H9 (cell line): ENCODE results near the gene PDC. TPM values are rescaled to one million over a fixed set of nuclear protein-coding genes. Genes with fewer than 3 reads are reported as not detected.

Experiments
- DNase-seq: peaks from one replicate; pipeline ENCODE4 v3.0.0-alpha.2; 2017
- H2AFZ ChIP-seq: one replicate; pipeline ENCODE4 v1.6.1; 2013; ENCODE audit warnings: mild to moderate bottlenecking, low read length, control low read depth, moderate library complexity
- H2AK5ac ChIP-seq: 2 replicates; pipeline ENCODE4 v1.6.1; 2013; ENCODE audit warnings: low read length, control low read depth, mixed read lengths; ENCODE audit not compliant: insufficient read length
- H2BK120ac ChIP-seq: one replicate; pipeline ENCODE4 v1.6.1; 2013; ENCODE audit warnings: low read depth, mild to moderate bottlenecking, low read length, control low read depth, inconsistent platforms; ENCODE audit not compliant: poor library complexity, severe bottlenecking
- H2BK12ac ChIP-seq: 2 replicates; pipeline ENCODE4 v1.6.1; 2013; ENCODE audit warnings: low read length, control low read depth, mixed read lengths, low read depth; ENCODE audit not compliant: insufficient read length
- H2BK15ac ChIP-seq: 2 replicates; pipeline ENCODE4 v1.6.1; 2013; ENCODE audit warnings: low read depth, low read length, control low read depth
- H2BK20ac ChIP-seq: one replicate; pipeline ENCODE4 v1.6.1; 2013; ENCODE audit warnings: low read depth, mild to moderate bottlenecking, low read length, control low read depth, inconsistent platforms; ENCODE audit not compliant: poor library complexity, severe bottlenecking
- H2BK5ac ChIP-seq: 2 replicates; pipeline ENCODE4 v1.6.1; 2013; ENCODE audit warnings: low read length, control low read depth, mixed read lengths; ENCODE audit not compliant: insufficient read length
- H3K14ac ChIP-seq: 2 replicates; pipeline ENCODE4 v1.6.1; 2013; ENCODE audit warnings: low read length, control low read depth; ENCODE audit not compliant: insufficient read depth
- H3K18ac ChIP-seq: 2 replicates; pipeline ENCODE4 v1.6.1; 2013; ENCODE audit warnings: low read depth, mild to moderate bottlenecking, mixed read lengths, low read length, control low read depth; ENCODE audit not compliant: insufficient read length
- H3K23ac ChIP-seq: 2 replicates; pipeline ENCODE4 v1.6.1; 2013; ENCODE audit warnings: low read length, control low read depth, mixed read lengths, low read depth; ENCODE audit not compliant: insufficient read length
- H3K23me2 ChIP-seq: 2 replicates; pipeline ENCODE4 v1.6.1; 2013; ENCODE audit warnings: low read depth, mild to moderate bottlenecking, mixed read lengths, low read length, control low read depth; ENCODE audit not compliant: insufficient read length, poor library complexity, severe bottlenecking
- H3K27ac ChIP-seq: 2 replicates; pipeline ENCODE4 v1.5.1; 2013; ENCODE audit warnings: low read length, control low read depth, mixed read lengths, low read depth; ENCODE audit not compliant: insufficient read length
- H3K27me3 ChIP-seq: 2 replicates; pipeline ENCODE4 v1.6.1; 2013; ENCODE audit warnings: low read length, control low read depth, inconsistent platforms; ENCODE audit not compliant: insufficient read depth
- H3K4ac ChIP-seq: 2 replicates; pipeline ENCODE4 v1.6.1; 2013; ENCODE audit warnings: low read depth, mild to moderate bottlenecking, control low read depth, inconsistent platforms, low read length, moderate library complexity
- H3K4me1 ChIP-seq: 2 replicates; pipeline ENCODE4 v1.6.1; 2013; ENCODE audit warnings: low read length, control low read depth, inconsistent platforms; ENCODE audit not compliant: insufficient read depth
- H3K4me2 ChIP-seq: 2 replicates; pipeline ENCODE4 v1.6.1; 2013; ENCODE audit warnings: low read length, control low read depth, mixed read lengths; ENCODE audit not compliant: insufficient read length, insufficient read depth
- H3K56ac ChIP-seq: 2 replicates; pipeline ENCODE4 v1.6.1; 2013; ENCODE audit warnings: low read depth, mild to moderate bottlenecking, mixed read lengths, low read length, control low read depth; ENCODE audit not compliant: insufficient read length
- H3K79me1 ChIP-seq: 2 replicates; pipeline ENCODE4 v1.6.1; 2013; ENCODE audit warnings: low read depth, mild to moderate bottlenecking, moderate library complexity, low read length, control low read depth, inconsistent platforms; ENCODE audit not compliant: insufficient read depth, poor library complexity, severe bottlenecking
- H3K79me2 ChIP-seq: 2 replicates; pipeline ENCODE4 v1.6.1; 2013; ENCODE audit warnings: low read length, control low read depth, inconsistent platforms; ENCODE audit not compliant: insufficient read depth
- H3K9ac ChIP-seq: 2 replicates; pipeline ENCODE4 v1.6.1; 2013; ENCODE audit warnings: low read length, control low read depth, mixed read lengths; ENCODE audit not compliant: insufficient read length; ENCODE audit errors: extremely low read depth
- H3K9me3 ChIP-seq: one replicate; pipeline ENCODE4 v1.6.1; 2013; ENCODE audit warnings: low read depth, low read length, inconsistent platforms; ENCODE audit not compliant: control insufficient read depth
- H3T11ph ChIP-seq: one replicate; pipeline ENCODE4 v1.6.1; 2013; ENCODE audit warnings: mild to moderate bottlenecking, low read length, control low read depth, inconsistent platforms
- H4K20me1 ChIP-seq: one replicate; pipeline ENCODE4 v1.6.1; 2013; ENCODE audit not compliant: control insufficient read depth, insufficient read length, insufficient read depth
- H4K5ac ChIP-seq: 2 replicates; pipeline ENCODE4 v1.6.1; 2013; ENCODE audit warnings: low read depth, mild to moderate bottlenecking, mixed read lengths, low read length, control low read depth; ENCODE audit not compliant: insufficient read length
- H4K8ac ChIP-seq: replicated peaks from 2 replicates; pipeline ENCODE4 v1.6.1; 2013; ENCODE audit warnings: low read length, control low read depth, mixed read lengths, low read depth; ENCODE audit not compliant: insufficient read length
- H4K91ac ChIP-seq: 2 replicates; pipeline ENCODE4 v1.6.1; 2013; ENCODE audit warnings: low read depth, mild to moderate bottlenecking, moderate library complexity, mixed read lengths, low read length, control low read depth; ENCODE audit not compliant: insufficient read length
- H3K27ac Mint-ChIP-seq, 3 experiments: 2 replicates in 2 of 3; 3 replicates in 1 of 3; pipeline ENCODE4 v1.8.0; 2020 to 2021; ENCODE audit warnings: mixed read lengths in 3 of 3, mild to moderate bottlenecking in 1 of 3, moderate library complexity in 1 of 3
- H3K27me3 Mint-ChIP-seq: 2 replicates; pipeline ENCODE4 v1.8.0; 2021; ENCODE audit warnings: low read depth, mild to moderate bottlenecking, moderate library complexity, mixed read lengths
- H3K36me3 Mint-ChIP-seq, 3 experiments: 2 replicates in 2 of 3; 3 replicates in 1 of 3; pipeline ENCODE4 v1.8.0; 2020 to 2021; ENCODE audit warnings: low read depth in 3 of 3, mixed read lengths in 3 of 3; ENCODE audit not compliant: insufficient read depth in 1 of 3
- H3K4me1 Mint-ChIP-seq, 2 experiments: 2 replicates each; pipeline ENCODE4 v1.8.0; 2020; ENCODE audit warnings: mixed read lengths in 2 of 2
- H3K4me3 Mint-ChIP-seq, 2 experiments: 2 replicates in 1 of 2; 3 replicates in 1 of 2; pipeline ENCODE4 v1.8.0; 2020 to 2021; ENCODE audit warnings: mild to moderate bottlenecking in 2 of 2, mixed read lengths in 2 of 2, moderate library complexity in 1 of 2
- H3K9me3 Mint-ChIP-seq, 2 experiments: 2 replicates in 1 of 2; 3 replicates in 1 of 2; pipeline ENCODE4 v1.8.0; 2020; ENCODE audit warnings: mild to moderate bottlenecking in 2 of 2, mixed read lengths in 2 of 2, moderate library complexity in 1 of 2
- CTCF ChIP-seq: fragments of 200-600 bp; sonication (generic); conservative IDR thresholded peaks from 3 replicates; pipeline ENCODE4 v1.8.0; 2021; ENCODE audit warnings: antibody characterized with exemption, mild to moderate bottlenecking
- WGBS: extraction: QIAGEN DNeasy Blood & Tissue Kit; methylation state at CpG from one replicate; pipeline ENCODE4 v1.1.7; 2013; ENCODE audit warnings: missing lambda C conversion rate, low lambda C conversion rate, mixed read lengths; ENCODE audit not compliant: insufficient read length; ENCODE audit errors: extremely low coverage; 5-methylcytosine and 5-hydroxymethylcytosine counted together
- total RNA-seq: library from RNA; stranded (reverse); gene quantifications from 2 replicates; pipeline ENCODE4 v1.2.1, GENCODE V29; 2021

Gene PDC
- total RNA-seq, 1 experiment from 2014 or later: not detected

GRCh38 chr1:186443638-186444037 lies 17.3 kb downstream of the PDC start:
- Histone ChIP-seq H2BK120ac (no peak overlapping the region), H3K27me3 (no peaks in the 10 kb centered on the region), H3T11ph (no peak overlapping the region), H3K14ac (no peak overlapping the region), H3K79me1 (no peaks in the 10 kb centered on the region), H2BK20ac (no peak overlapping the region), H3K18ac (no peak overlapping the region), H4K8ac (no peak overlapping the region), H4K20me1 (no peaks in the 10 kb centered on the region), H2BK15ac (no peak overlapping the region), H3K27ac (no peak overlapping the region), H4K91ac (no peak overlapping the region), H3K23ac (no peak overlapping the region), H3K56ac (no peak overlapping the region), H2BK5ac (no peak overlapping the region), H4K5ac (no peak overlapping the region), H3K4me1 (no peaks in the 10 kb centered on the region), H3K79me2 (no peaks in the 10 kb centered on the region), H3K23me2 (no peaks in the 10 kb centered on the region), H2AFZ (no peak overlapping the region), H2AK5ac (no peak overlapping the region), H3K9me3 (no peaks in the 10 kb centered on the region), H3K4ac (no peak overlapping the region), H3K9ac (no peak overlapping the region), H3K4me2 (no peak overlapping the region), H2BK12ac (no peak overlapping the region)
- Mint-ChIP-seq H3K27ac (no peak overlapping the region), H3K36me3 (no peaks in the 10 kb centered on the region), H3K4me1 (peaks cover 5 to 9% of the 10 kb centered on the region in 2 experiments), H3K27me3 (no peaks in the 10 kb centered on the region), H3K4me3 (no peak overlapping the region), H3K9me3 (no peaks in the 10 kb centered on the region)
- DNase-seq: no peak
- no peak for TF ChIP-seq CTCF
- WGBS: no CpG with 5 or more reads among the region's 2 CpGs
